PC-3 (cell line): Measurements from ENCODE around the gene HDAC10.

Experiments
- CTCF ChIP-seq: fragments of 300-600 bp; sonication (generic); conservative IDR thresholded peaks from 2 replicates; pipeline ENCODE4 v1.5.1; 2017; ENCODE audit warnings: antibody characterized with exemption, low read depth, mild to moderate bottlenecking, low read length
- EZH2 ChIP-seq: fragments of 300-600 bp; sonication (generic); IDR thresholded peaks from one replicate; pipeline ENCODE4 v1.6.1; 2017; ENCODE audit warnings: antibody characterized with exemption, mild to moderate bottlenecking, low read length; ENCODE audit not compliant: unreplicated experiment

GRCh38 chr22:50268655-50269113 lies 17.6 kb upstream of the HDAC10 start:
- TF ChIP-seq CTCF (no peak), EZH2 (no peak)
